Smooth muscle cell (in vitro differentiated cells): ENCODE results near the gene VGF. TPM values are rescaled to one million over a fixed set of nuclear protein-coding genes. Genes with fewer than 3 reads are reported as not detected.

Source experiments
- DNase-seq: peaks from one replicate; lab custom pipeline; 2025; ENCODE audit not compliant: unreplicated experiment; lab: John Stamatoyannopoulos, UW
- H2AFZ ChIP-seq: fragments of 200-600 bp; sonication (generic); 2 replicates; pipeline ENCODE4 v1.6.0; 2016; ENCODE audit warnings: antibody characterized with exemption, low read depth, mild to moderate bottlenecking
- H3F3A ChIP-seq: fragments of 200-600 bp; sonication (generic); 2 replicates; pipeline ENCODE4 v1.6.0; 2017; ENCODE audit warnings: antibody characterized with exemption, low read depth
- H3K27ac ChIP-seq: fragments of 200-600 bp; sonication (generic); 2 replicates; pipeline ENCODE4 v1.5.1; 2016; ENCODE audit warnings: low read depth, mild to moderate bottlenecking
- H3K27me3 ChIP-seq: fragments of 200-600 bp; sonication (generic); 2 replicates; pipeline ENCODE4 v1.6.1; 2016; ENCODE audit warnings: low read depth, mild to moderate bottlenecking
- H3K36me3 ChIP-seq: fragments of 200-600 bp; sonication (generic); 2 replicates; pipeline ENCODE4 v1.5.1; 2016; ENCODE audit warnings: low read depth
- H3K4me1 ChIP-seq: fragments of 200-600 bp; sonication (generic); 2 replicates; pipeline ENCODE4 v1.5.1; 2016; ENCODE audit warnings: low read depth
- H3K4me2 ChIP-seq: fragments of 200-600 bp; sonication (generic); 2 replicates; pipeline ENCODE4 v1.6.0; 2016; ENCODE audit warnings: mild to moderate bottlenecking
- H3K4me3 ChIP-seq: fragments of 200-600 bp; sonication (generic); 2 replicates; pipeline ENCODE4 v1.5.1; 2016; ENCODE audit warnings: mild to moderate bottlenecking
- H3K79me2 ChIP-seq: fragments of 200-600 bp; sonication (generic); 2 replicates; pipeline ENCODE4 v1.6.0; 2016; ENCODE audit warnings: low read depth, mild to moderate bottlenecking
- H3K9ac ChIP-seq: fragments of 200-600 bp; sonication (generic); 2 replicates; pipeline ENCODE4 v1.6.0; 2016; ENCODE audit warnings: low read depth
- H3K9me3 ChIP-seq: fragments of 200-600 bp; sonication (generic); replicated peaks from 2 replicates; pipeline ENCODE4 v1.5.1; 2016; ENCODE audit warnings: low read depth
- H4K20me1 ChIP-seq: fragments of 200-600 bp; sonication (generic); 2 replicates; pipeline ENCODE4 v1.6.0; 2016; ENCODE audit warnings: low read depth
- CTCF ChIP-seq: fragments of 200-600 bp; sonication (generic); IDR thresholded peaks from 2 replicates; pipeline ENCODE4 v1.5.1; 2017; ENCODE audit warnings: borderline replicate concordance, mild to moderate bottlenecking, antibody characterized with exemption; ENCODE audit not compliant: insufficient read depth, poor library complexity, severe bottlenecking
- WGBS: methylation state at CpG from one replicate; pipeline ENCODE4 v1.1.7; 2016; ENCODE audit warnings: low lambda C conversion rate; 5-methylcytosine and 5-hydroxymethylcytosine counted together
- polyA plus RNA-seq: library from polyadenylated mRNA; unstranded; fragments of >200 nt; fragmentation: Nextera tagmentation; extraction: Ambion mirVana; gene quantifications from 2 replicates; pipeline ENCODE4 v1.2.1, GENCODE V29; 2016
- total RNA-seq: library from RNA; depleted of rRNA; stranded (reverse); fragments of >200 nt; gene quantifications from 2 replicates; pipeline ENCODE4 v1.2.3, GENCODE V29; 2014

Gene VGF
- total and polyA plus RNA-seq, 2 experiments from 2014 or later: 0.25 to 0.85 TPM

GRCh38 chr7:101163279-101164070, 1.9 kb downstream of the VGF start:
- Histone ChIP-seq H3K4me2 (peak overlapping the region; percentile 81), H3F3A (peaks cover 13% of the 10 kb centered on the region), H3K36me3 (no peaks in the 10 kb centered on the region), H3K27ac (no peak overlapping the region), H3K79me2 (no peaks in the 10 kb centered on the region), H3K4me1 (peaks cover 38% of the 10 kb centered on the region), H4K20me1 (peaks cover 62% of the 10 kb centered on the region), H2AFZ (no peak overlapping the region), H3K9ac (no peak overlapping the region), H3K4me3 (peak overlapping the region; percentile 38), H3K27me3 (peaks cover 49% of the 10 kb centered on the region), H3K9me3 (no peaks in the 10 kb centered on the region)
- no peak for TF ChIP-seq CTCF
- WGBS: 0% methylated on average over 49 of the region's 92 CpGs
- no peak for DNase-seq

- no peak for DNase-seq
- peak overlapping the region; percentile 31 for H3K27ac ChIP-seq
- WGBS: 1% methylated on average over 40 of the region's 74 CpGs
- no peak overlapping the region for H2AFZ ChIP-seq
- peaks cover 70% of the 10 kb centered on the region for H4K20me1 ChIP-seq
- H3K9me3 ChIP-seq: no peaks in the 10 kb centered on the region
- TF ChIP-seq CTCF: no peak
- peak overlapping the region; percentile 81 for H3K4me2 ChIP-seq
- no peaks in the 10 kb centered on the region for H3K36me3 ChIP-seq
- H3K4me3 ChIP-seq: peak overlapping the region; percentile 38
- H3K9ac ChIP-seq: no peak overlapping the region
- H3K27me3 ChIP-seq: peaks cover 41% of the 10 kb centered on the region
- H3F3A ChIP-seq: peaks cover 8% of the 10 kb centered on the region
- peaks cover 38% of the 10 kb centered on the region for H3K4me1 ChIP-seq
- H3K79me2 ChIP-seq: no peaks in the 10 kb centered on the region
Observed at GRCh38 chr7:101162551-101163278, 2.7 kb downstream of the VGF start.

- Histone ChIP-seq H3K27me3 (peaks cover 40% of the 10 kb centered on the region), H2AFZ (no peak overlapping the region), H3F3A (peaks cover 3% of the 10 kb centered on the region), H4K20me1 (peaks cover 76% of the 10 kb centered on the region), H3K4me3 (no peak overlapping the region), H3K4me2 (peak overlapping the region; percentile 81), H3K79me2 (no peaks in the 10 kb centered on the region), H3K9ac (no peak overlapping the region), H3K27ac (peak overlapping the region; percentile 31), H3K9me3 (no peaks in the 10 kb centered on the region), H3K4me1 (peaks cover 32% of the 10 kb centered on the region), H3K36me3 (no peaks in the 10 kb centered on the region)
- no peak for DNase-seq
- WGBS: 43% methylated on average over 17 of the region's 17 CpGs
- no peak for TF ChIP-seq CTCF
Observed at GRCh38 chr7:101161692-101162471, 3.5 kb downstream of the VGF start.
